ENCODE data around the gene TARP.

Gene TARP

GRCh38 chr7:38312821-38313220 is 39.4 kb upstream of the TARP start:
- Mint-ChIP-seq H3K27me3 (no peaks in the 10 kb centered on the region), H3K36me3 (no peaks in the 10 kb centered on the region), H3K9me3 (no peaks in the 10 kb centered on the region), H3K4me1 (peaks cover under 1 to 26% (median 5%) of the 10 kb centered on the region in 4 donors), H3K27ac (peak overlapping the region in 5 of 7 donors; percentile 10 to 80 (median 68)), H3K4me3 (peak overlapping the region in 4 of 8 donors; percentile 13 to 54 (median 38))
- H3K27me3 ChIP-seq (ENCODE audit: insufficient read depth, low read length): no peaks in the 10 kb centered on the region
- H3K4me1 ChIP-seq (ENCODE audit: insufficient read depth, low read length): peaks cover 37% of the 10 kb centered on the region
- DNase-seq: no peak
- no peak overlapping the region for H3K4me3 ChIP-seq (ENCODE audit: low read length in 2 of 2)
- H3K9me3 ChIP-seq (ENCODE audit: control insufficient read depth in 1 of 2, low read length in 2 of 2): no peaks in the 10 kb centered on the region
- POLR2A ChIA-PET (ENCODE audit: partially characterized antibody): interaction anchor here (0.7 to 1.4 kb wide), 2 partner anchors 8 to 80 kb away, joined by 4 to 7 read pairs; no protein-coding TSS in a partner anchor
- intact Hi-C loops (cut with micrococcal nuclease): no loop called here
- H3K36me3 ChIP-seq (ENCODE audit: insufficient read depth, low read length): no peaks in the 10 kb centered on the region
- H3K27ac ChIP-seq (ENCODE audit: low read depth, low read length): peak overlapping the region; percentile 15
- CTCF ChIA-PET (ENCODE audit: partially characterized antibody): no interaction called here

GRCh38 chr7:38311329-38311937 is 38.0 kb upstream of the TARP start:
- H3K27me3 Mint-ChIP-seq: no peaks in the 10 kb centered on the region
- Histone ChIP-seq H3K9me3 (ENCODE audit: control insufficient read depth in 1 of 2, low read length in 2 of 2) (no peaks in the 10 kb centered on the region), H3K36me3 (ENCODE audit: insufficient read depth, low read length) (no peaks in the 10 kb centered on the region), H3K4me1 (ENCODE audit: insufficient read depth, low read length) (peaks cover 45% of the 10 kb centered on the region), H3K27ac (ENCODE audit: low read depth, low read length) (peak overlapping the region; percentile 26), H3K27me3 (ENCODE audit: insufficient read depth, low read length) (no peaks in the 10 kb centered on the region), H3K4me3 (ENCODE audit: low read length in 2 of 2) (no peak overlapping the region)
- ChIA-PET POLR2A (ENCODE audit: partially characterized antibody) (interaction anchor here (0.9 to 1.6 kb wide), 3 partner anchors 10 to 96 kb away, joined by 3 to 5 read pairs (median 3); no protein-coding TSS in a partner anchor), CTCF (ENCODE audit: partially characterized antibody) (interaction anchor here (0.9 to 1.2 kb wide), 3 partner anchors 24 to 93 kb away, joined by 3 read pairs; no protein-coding TSS in a partner anchor)
- H3K27ac Mint-ChIP-seq: peak overlapping the region; percentile 72 to 89 (median 84)
- H3K4me3 Mint-ChIP-seq: peak overlapping the region; percentile 54 to 80 (median 73)
- H3K9me3 Mint-ChIP-seq: no peaks in the 10 kb centered on the region
- peaks cover 0 to 32% (median 7%) of the 10 kb centered on the region in 4 donors for H3K4me1 Mint-ChIP-seq
- intact Hi-C loops (cut with micrococcal nuclease): no loop called here
- no peaks in the 10 kb centered on the region for H3K36me3 Mint-ChIP-seq
- DNase-seq: no peak

GRCh38 chr7:38310591-38311101 is 37.2 kb upstream of the TARP start:
- Mint-ChIP-seq H3K27me3 (no peaks in the 10 kb centered on the region), H3K4me1 (peaks cover 0 to 32% (median 8%) of the 10 kb centered on the region in 4 donors), H3K9me3 (no peaks in the 10 kb centered on the region), H3K36me3 (no peaks in the 10 kb centered on the region), H3K27ac (peak overlapping the region; percentile 79 to 89 (median 87)), H3K4me3 (peak overlapping the region in 7 of 8 donors; percentile 63 to 80 (median 76))
- H3K4me1 ChIP-seq (ENCODE audit: insufficient read depth, low read length): peaks cover 45% of the 10 kb centered on the region
- intact Hi-C loops (cut with micrococcal nuclease): no loop called here
- H3K27ac ChIP-seq (ENCODE audit: low read depth, low read length): peak overlapping the region; percentile 26
- no peaks in the 10 kb centered on the region for H3K27me3 ChIP-seq (ENCODE audit: insufficient read depth, low read length)
- POLR2A ChIA-PET (ENCODE audit: partially characterized antibody): interaction anchor here (1.6 kb wide), 1 partner anchor 10 kb away, joined by 5 read pairs; no protein-coding TSS in a partner anchor
- no peak overlapping the region for H3K4me3 ChIP-seq (ENCODE audit: low read length in 2 of 2)
- no peaks in the 10 kb centered on the region for H3K36me3 ChIP-seq (ENCODE audit: insufficient read depth, low read length)
- DNase-seq: no peak
- CTCF ChIA-PET (ENCODE audit: partially characterized antibody): no interaction called here
- no peaks in the 10 kb centered on the region for H3K9me3 ChIP-seq (ENCODE audit: control insufficient read depth in 1 of 2, low read length in 2 of 2)

GRCh38 chr7:38309555-38309954 is 36.1 kb upstream of the TARP start:
- H3K4me1 Mint-ChIP-seq: peaks cover 0 to 37% (median 10%) of the 10 kb centered on the region in 4 donors
- Histone ChIP-seq H3K4me3 (ENCODE audit: low read length in 2 of 2) (no peak overlapping the region), H3K4me1 (ENCODE audit: insufficient read depth, low read length) (peaks cover 45% of the 10 kb centered on the region), H3K36me3 (ENCODE audit: insufficient read depth, low read length) (no peaks in the 10 kb centered on the region), H3K27ac (ENCODE audit: low read depth, low read length) (no peak overlapping the region), H3K9me3 (ENCODE audit: control insufficient read depth in 1 of 2, low read length in 2 of 2) (no peaks in the 10 kb centered on the region), H3K27me3 (ENCODE audit: insufficient read depth, low read length) (no peaks in the 10 kb centered on the region)
- H3K36me3 Mint-ChIP-seq: no peaks in the 10 kb centered on the region
- intact Hi-C loops (cut with micrococcal nuclease): no loop called here
- H3K27ac Mint-ChIP-seq: peak overlapping the region; percentile 75 to 92 (median 84)
- ChIA-PET POLR2A (ENCODE audit: partially characterized antibody) (no interaction called here), CTCF (ENCODE audit: partially characterized antibody) (interaction anchor here (2.7 kb wide), 1 partner anchor 26 kb away, joined by 12 read pairs; no protein-coding TSS in a partner anchor)
- peak overlapping the region in 7 of 8 donors; percentile 8 to 78 (median 43) for H3K4me3 Mint-ChIP-seq
- H3K9me3 Mint-ChIP-seq: no peaks in the 10 kb centered on the region
- H3K27me3 Mint-ChIP-seq: no peaks in the 10 kb centered on the region
- peak in 1 of 5 donors; percentile 36 for DNase-seq

GRCh38 chr7:38308140-38308539 is 34.7 kb upstream of the TARP start:
- Histone ChIP-seq H3K4me1 (ENCODE audit: insufficient read depth, low read length) (peaks cover 44% of the 10 kb centered on the region), H3K9me3 (ENCODE audit: control insufficient read depth in 1 of 2, low read length in 2 of 2) (no peaks in the 10 kb centered on the region), H3K4me3 (ENCODE audit: low read length in 2 of 2) (no peak overlapping the region), H3K27me3 (ENCODE audit: insufficient read depth, low read length) (no peaks in the 10 kb centered on the region), H3K36me3 (ENCODE audit: insufficient read depth, low read length) (no peaks in the 10 kb centered on the region), H3K27ac (ENCODE audit: low read depth, low read length) (peak overlapping the region; percentile 15)
- ChIA-PET CTCF (ENCODE audit: partially characterized antibody) (interaction anchor here (1.5 to 2.7 kb wide), 2 partner anchors 27 to 92 kb away, joined by 4 to 12 read pairs; no protein-coding TSS in a partner anchor), POLR2A (ENCODE audit: partially characterized antibody) (interaction anchor here (3.3 kb wide), 1 partner anchor 10 kb away, joined by 11 read pairs; no protein-coding TSS in a partner anchor)
- H3K9me3 Mint-ChIP-seq: no peaks in the 10 kb centered on the region
- H3K27ac Mint-ChIP-seq: peak overlapping the region in 5 of 7 donors; percentile 22 to 80 (median 43)
- H3K36me3 Mint-ChIP-seq: no peaks in the 10 kb centered on the region
- no peak for DNase-seq
- intact Hi-C loops (cut with micrococcal nuclease): no loop called here
- peaks cover 0 to 36% (median 10%) of the 10 kb centered on the region in 4 donors for H3K4me1 Mint-ChIP-seq
- no peak overlapping the region for H3K4me3 Mint-ChIP-seq
- H3K27me3 Mint-ChIP-seq: no peaks in the 10 kb centered on the region

GRCh38 chr7:38307640-38308039 is 34.2 kb upstream of the TARP start:
- H3K27ac Mint-ChIP-seq: peak overlapping the region in 3 of 7 donors; percentile 64 to 95 (median 86)
- H3K4me1 Mint-ChIP-seq: peaks cover 0 to 31% (median 8%) of the 10 kb centered on the region in 4 donors
- Histone ChIP-seq H3K27ac (ENCODE audit: low read depth, low read length) (peak overlapping the region; percentile 15), H3K36me3 (ENCODE audit: insufficient read depth, low read length) (no peaks in the 10 kb centered on the region), H3K4me1 (ENCODE audit: insufficient read depth, low read length) (peaks cover 39% of the 10 kb centered on the region), H3K27me3 (ENCODE audit: insufficient read depth, low read length) (no peaks in the 10 kb centered on the region), H3K4me3 (ENCODE audit: low read length in 2 of 2) (no peak overlapping the region), H3K9me3 (ENCODE audit: control insufficient read depth in 1 of 2, low read length in 2 of 2) (no peaks in the 10 kb centered on the region)
- intact Hi-C loops (cut with micrococcal nuclease): no loop called here
- H3K36me3 Mint-ChIP-seq: no peaks in the 10 kb centered on the region
- H3K27me3 Mint-ChIP-seq: no peaks in the 10 kb centered on the region
- no peak overlapping the region for H3K4me3 Mint-ChIP-seq
- H3K9me3 Mint-ChIP-seq: no peaks in the 10 kb centered on the region
- no peak for DNase-seq
- ChIA-PET CTCF (ENCODE audit: partially characterized antibody) (interaction anchor here (1.5 to 2.7 kb wide), 3 partner anchors 28 to 92 kb away, joined by 4 to 12 read pairs (median 7); no protein-coding TSS in a partner anchor), POLR2A (ENCODE audit: partially characterized antibody) (interaction anchor here (3.3 kb wide), 1 partner anchor 10 kb away, joined by 11 read pairs; no protein-coding TSS in a partner anchor)

- peak overlapping the region; percentile 86 to 97 (median 95) for H3K27ac Mint-ChIP-seq
- Histone ChIP-seq H3K4me1 (ENCODE audit: insufficient read depth, low read length) (peaks cover 35% of the 10 kb centered on the region), H3K36me3 (ENCODE audit: insufficient read depth, low read length) (no peaks in the 10 kb centered on the region), H3K27ac (ENCODE audit: low read depth, low read length) (peak overlapping the region; percentile 31), H3K9me3 (ENCODE audit: control insufficient read depth in 1 of 2, low read length in 2 of 2) (no peaks in the 10 kb centered on the region), H3K27me3 (ENCODE audit: insufficient read depth, low read length) (no peaks in the 10 kb centered on the region), H3K4me3 (ENCODE audit: low read length in 2 of 2) (no peak overlapping the region)
- H3K27me3 Mint-ChIP-seq: no peaks in the 10 kb centered on the region
- H3K9me3 Mint-ChIP-seq: no peaks in the 10 kb centered on the region
- H3K4me3 Mint-ChIP-seq: peak overlapping the region in 7 of 8 donors; percentile 64 to 82 (median 72)
- no peaks in the 10 kb centered on the region for H3K36me3 Mint-ChIP-seq
- ChIA-PET POLR2A (ENCODE audit: partially characterized antibody) (interaction anchor here (3.3 kb wide), 1 partner anchor 11 kb away, joined by 11 read pairs; no protein-coding TSS in a partner anchor), CTCF (ENCODE audit: partially characterized antibody) (interaction anchor here (2.3 to 2.7 kb wide), 2 partner anchors 29 to 91 kb away, joined by 7 to 12 read pairs; no protein-coding TSS in a partner anchor)
- intact Hi-C loops (cut with micrococcal nuclease): no loop called here
- peaks cover 0 to 27% (median 7%) of the 10 kb centered on the region in 4 donors for H3K4me1 Mint-ChIP-seq
- DNase-seq: peak; percentile 50 to 70 (median 59)
Measured at GRCh38 chr7:38306914-38307313, 33.5 kb upstream of the TARP start.
